A549 (cell line): ENCODE results near the gene SERPINE2.

Experiments used
- CEBPB ChIP-seq, 2 experiments: fragments of >200 bp in 1 of 2; sonication (Bioruptor Twin) in 1 of 2; formaldehyde crosslinking in 1 of 2; IDR thresholded peaks; 2 replicates each; pipeline ENCODE4 v1.6.1; 2012 to 2016
- CTCF ChIP-seq: fragments of >200 bp; sonication (Bioruptor Twin); formaldehyde crosslinking; IDR thresholded peaks from 3 replicates; pipeline ENCODE4 v1.5.1; 2016
- EP300 ChIP-seq, 2 experiments: fragments of >200 bp; sonication (Bioruptor Twin); formaldehyde crosslinking; IDR thresholded peaks; 2 replicates in 1 of 2; 3 replicates in 1 of 2; pipeline ENCODE4 v1.6.1; 2016 to 2017
- ESRRA ChIP-seq: fragments of 150-350 bp; IDR thresholded peaks from 2 replicates; pipeline ENCODE4 v1.6.1; 2014; ENCODE audit warnings: mild to moderate bottlenecking, low read length, borderline replicate concordance
- HDAC2 ChIP-seq: fragments of 200-600 bp; sonication (generic); IDR thresholded peaks from 2 replicates; pipeline ENCODE4 v1.6.1; 2016
- KDM1A ChIP-seq: fragments of 200-600 bp; sonication (generic); IDR thresholded peaks from 2 replicates; pipeline ENCODE4 v1.6.1; 2016; ENCODE audit warnings: low read depth, mild to moderate bottlenecking
- MAX ChIP-seq: IDR thresholded peaks from 2 replicates; pipeline ENCODE4 v1.6.1; 2012
- PHF8 ChIP-seq: fragments of 200-600 bp; sonication (generic); IDR thresholded peaks from 2 replicates; pipeline ENCODE4 v1.6.1; 2016; ENCODE audit warnings: low read depth, mild to moderate bottlenecking, antibody characterized with exemption, moderate library complexity, borderline replicate concordance
- POLR2A ChIP-seq: IDR thresholded peaks from 2 replicates; pipeline ENCODE4 v1.6.1; 2012; ENCODE audit warnings: mild to moderate bottlenecking, low read length
- RAD21 ChIP-seq, 2 experiments: fragments of >200 bp in 1 of 2; sonication (Bioruptor Twin) in 1 of 2; formaldehyde crosslinking in 1 of 2; IDR thresholded peaks in 1 of 2; conservative IDR thresholded peaks in 1 of 2; 2 replicates in 1 of 2; 3 replicates in 1 of 2; pipeline ENCODE4 v1.6.1; 2012 to 2018; ENCODE audit warnings: inconsistent platforms in 1 of 2
- SREBF2 ChIP-seq: fragments of 450-650 bp; IDR thresholded peaks from 2 replicates; pipeline ENCODE4 v1.6.1; 2014; ENCODE audit warnings: mild to moderate bottlenecking, moderate library complexity
- USF2 ChIP-seq: fragments of 450-650 bp; IDR thresholded peaks from 2 replicates; pipeline ENCODE4 v1.6.1; 2014; ENCODE audit warnings: antibody characterized with exemption
- TF ChIP-seq, protein P1 (sequence below): fragments of 250-450 bp; sonication (Bioruptor Pico); IDR thresholded peaks from 2 replicates; pipeline ENCODE4 v1.5.0; 2021; ENCODE audit warnings: mild to moderate bottlenecking, moderate library complexity, borderline replicate concordance

DNA sequence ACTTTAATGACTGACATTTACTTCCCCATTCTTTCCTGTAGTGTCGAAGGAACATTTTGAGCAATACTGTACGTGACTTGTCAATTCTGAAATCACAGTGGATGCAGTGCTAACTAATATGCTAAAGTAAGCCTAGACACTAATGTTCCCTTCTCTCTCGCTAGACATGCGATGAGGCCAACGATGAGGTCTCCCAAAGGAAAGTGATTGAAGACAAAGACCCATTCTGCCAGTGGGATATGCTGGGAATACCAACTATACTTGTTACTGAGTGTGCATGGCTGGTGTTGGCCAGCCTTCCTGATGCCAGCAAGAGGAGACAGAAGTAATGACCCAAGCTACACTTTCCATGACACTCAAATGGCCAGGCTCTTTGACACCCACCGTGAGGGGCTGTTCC lies 2.5 kb upstream of the SERPINE2 start:
- no peak for TF ChIP-seq CTCF
- no peak for TF ChIP-seq POLR2A
- TF ChIP-seq MAX = no peak
- no peak for TF ChIP-seq KDM1A
- TF ChIP-seq HDAC2 = no peak
- no peak for TF ChIP-seq USF2
- TF ChIP-seq EP300 (IDR thresholded peaks at IDR 0.05) = no peak
- TF ChIP-seq PHF8 = no peak
- TF ChIP-seq CEBPB (IDR thresholded peaks at IDR 0.05) = no peak
- TF ChIP-seq SREBF2 = no peak
- TF ChIP-seq RAD21 (conservative IDR thresholded peaks at IDR 0.05 in 1 of 2, IDR thresholded peaks at IDR 0.05 in 1 of 2) = no peak
- TF ChIP-seq, protein P1, sequence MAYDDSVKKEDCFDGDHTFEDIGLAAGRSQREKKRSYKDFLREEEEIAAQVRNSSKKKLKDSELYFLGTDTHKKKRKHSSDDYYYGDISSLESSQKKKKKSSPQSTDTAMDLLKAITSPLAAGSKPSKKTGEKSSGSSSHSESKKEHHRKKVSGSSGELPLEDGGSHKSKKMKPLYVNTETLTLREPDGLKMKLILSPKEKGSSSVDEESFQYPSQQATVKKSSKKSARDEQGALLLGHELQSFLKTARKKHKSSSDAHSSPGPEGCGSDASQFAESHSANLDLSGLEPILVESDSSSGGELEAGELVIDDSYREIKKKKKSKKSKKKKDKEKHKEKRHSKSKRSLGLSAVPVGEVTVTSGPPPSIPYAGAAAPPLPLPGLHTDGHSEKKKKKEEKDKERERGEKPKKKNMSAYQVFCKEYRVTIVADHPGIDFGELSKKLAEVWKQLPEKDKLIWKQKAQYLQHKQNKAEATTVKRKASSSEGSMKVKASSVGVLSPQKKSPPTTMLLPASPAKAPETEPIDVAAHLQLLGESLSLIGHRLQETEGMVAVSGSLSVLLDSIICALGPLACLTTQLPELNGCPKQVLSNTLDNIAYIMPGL (CRISPR knock-in tag) = no peak
- no peak for TF ChIP-seq ESRRA
